H1 (cell line): ENCODE data around the gene FBXO38.

Experiments used
- CBX8 ChIP-seq: fragments of 300-800, 300-1000 bp; sonication (generic); IDR thresholded peaks from 2 replicates; pipeline ENCODE4 v1.7.1; 2016; ENCODE audit warnings: low read depth, low read length, borderline replicate concordance
- CREB1 ChIP-seq: IDR thresholded peaks from 2 replicates; pipeline ENCODE4 v1.6.1; 2012; ENCODE audit warnings: inconsistent platforms
- EP300 ChIP-seq, 2 experiments: IDR thresholded peaks; 1 replicate in 1 of 2; 2 replicates in 1 of 2; pipeline ENCODE4 v1.6.1; 2011 to 2012; ENCODE audit warnings: low read depth in 2 of 2, low read length in 2 of 2, mild to moderate bottlenecking in 2 of 2, borderline replicate concordance in 1 of 2, inconsistent platforms in 1 of 2, moderate library complexity in 1 of 2
- KDM1A ChIP-seq: fragments of 200-600, 300-600 bp; sonication (generic); IDR thresholded peaks from 2 replicates; pipeline ENCODE4 v1.7.1; 2016; ENCODE audit warnings: mild to moderate bottlenecking, low read length, borderline replicate concordance
- POLR2AphosphoS5 ChIP-seq: IDR thresholded peaks from 2 replicates; pipeline ENCODE4 v1.6.1; 2011; ENCODE audit warnings: low read depth, low read length
- RXRA ChIP-seq: IDR thresholded peaks from 2 replicates; pipeline ENCODE4 v1.6.1; 2011; ENCODE audit warnings: low read depth, mild to moderate bottlenecking, low read length, moderate library complexity; ENCODE audit not compliant: insufficient read depth
- YY1 ChIP-seq: IDR thresholded peaks from 2 replicates; pipeline ENCODE4 v1.6.1; 2011; ENCODE audit warnings: low read depth, mild to moderate bottlenecking, low read length
- TF ChIP-seq, protein P1 (sequence below), 3 experiments: IDR thresholded peaks; 1 replicate in 2 of 3; 2 replicates in 1 of 3; pipeline versions ENCODE4 v1.5.1 to v1.6.1; 2011; ENCODE audit warnings: low read length in 3 of 3, mild to moderate bottlenecking in 3 of 3, inconsistent platforms in 2 of 3, low read depth in 1 of 3, moderate library complexity in 1 of 3; ENCODE audit not compliant: insufficient read depth in 1 of 3; ENCODE audit errors: control extremely low read depth in 1 of 3

DNA sequence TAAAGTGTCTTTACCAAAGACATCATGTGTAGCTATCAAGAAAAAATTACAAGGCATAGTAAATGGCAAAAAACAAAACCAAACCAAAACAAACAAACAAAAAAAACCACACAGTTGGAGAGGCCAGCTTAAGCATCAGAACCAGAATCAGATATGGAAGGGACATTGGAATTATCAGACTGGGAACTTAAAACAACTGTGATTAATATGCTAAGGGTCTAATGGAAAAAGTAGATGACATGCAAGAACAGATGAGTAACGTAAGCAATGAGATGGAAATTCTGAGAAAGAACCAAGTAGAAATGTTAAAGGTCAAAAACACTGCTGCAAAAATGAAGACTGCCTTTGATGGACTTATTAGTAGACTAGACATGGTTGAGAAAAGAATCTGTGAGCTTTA lies 75.9 kb downstream of the FBXO38 start:
- TF ChIP-seq, protein P1, sequence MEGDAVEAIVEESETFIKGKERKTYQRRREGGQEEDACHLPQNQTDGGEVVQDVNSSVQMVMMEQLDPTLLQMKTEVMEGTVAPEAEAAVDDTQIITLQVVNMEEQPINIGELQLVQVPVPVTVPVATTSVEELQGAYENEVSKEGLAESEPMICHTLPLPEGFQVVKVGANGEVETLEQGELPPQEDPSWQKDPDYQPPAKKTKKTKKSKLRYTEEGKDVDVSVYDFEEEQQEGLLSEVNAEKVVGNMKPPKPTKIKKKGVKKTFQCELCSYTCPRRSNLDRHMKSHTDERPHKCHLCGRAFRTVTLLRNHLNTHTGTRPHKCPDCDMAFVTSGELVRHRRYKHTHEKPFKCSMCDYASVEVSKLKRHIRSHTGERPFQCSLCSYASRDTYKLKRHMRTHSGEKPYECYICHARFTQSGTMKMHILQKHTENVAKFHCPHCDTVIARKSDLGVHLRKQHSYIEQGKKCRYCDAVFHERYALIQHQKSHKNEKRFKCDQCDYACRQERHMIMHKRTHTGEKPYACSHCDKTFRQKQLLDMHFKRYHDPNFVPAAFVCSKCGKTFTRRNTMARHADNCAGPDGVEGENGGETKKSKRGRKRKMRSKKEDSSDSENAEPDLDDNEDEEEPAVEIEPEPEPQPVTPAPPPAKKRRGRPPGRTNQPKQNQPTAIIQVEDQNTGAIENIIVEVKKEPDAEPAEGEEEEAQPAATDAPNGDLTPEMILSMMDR (IDR thresholded peaks at IDR 0.05; ENCODE audit: control extremely low read depth in 1 of 3, insufficient read depth in 1 of 3, low read depth in 1 of 3, low read length in 3 of 3): no peak
- TF ChIP-seq POLR2AphosphoS5 (no peak), KDM1A (no peak), CBX8 (no peak), CREB1 (no peak), YY1 (no peak), EP300 (IDR thresholded peaks at IDR 0.05; ENCODE audit: borderline replicate concordance in 1 of 2, low read depth in 2 of 2, low read length in 2 of 2) (no peak), RXRA (no peak)
